Measurements from ENCODE around the gene IRAK2.

DNA sequence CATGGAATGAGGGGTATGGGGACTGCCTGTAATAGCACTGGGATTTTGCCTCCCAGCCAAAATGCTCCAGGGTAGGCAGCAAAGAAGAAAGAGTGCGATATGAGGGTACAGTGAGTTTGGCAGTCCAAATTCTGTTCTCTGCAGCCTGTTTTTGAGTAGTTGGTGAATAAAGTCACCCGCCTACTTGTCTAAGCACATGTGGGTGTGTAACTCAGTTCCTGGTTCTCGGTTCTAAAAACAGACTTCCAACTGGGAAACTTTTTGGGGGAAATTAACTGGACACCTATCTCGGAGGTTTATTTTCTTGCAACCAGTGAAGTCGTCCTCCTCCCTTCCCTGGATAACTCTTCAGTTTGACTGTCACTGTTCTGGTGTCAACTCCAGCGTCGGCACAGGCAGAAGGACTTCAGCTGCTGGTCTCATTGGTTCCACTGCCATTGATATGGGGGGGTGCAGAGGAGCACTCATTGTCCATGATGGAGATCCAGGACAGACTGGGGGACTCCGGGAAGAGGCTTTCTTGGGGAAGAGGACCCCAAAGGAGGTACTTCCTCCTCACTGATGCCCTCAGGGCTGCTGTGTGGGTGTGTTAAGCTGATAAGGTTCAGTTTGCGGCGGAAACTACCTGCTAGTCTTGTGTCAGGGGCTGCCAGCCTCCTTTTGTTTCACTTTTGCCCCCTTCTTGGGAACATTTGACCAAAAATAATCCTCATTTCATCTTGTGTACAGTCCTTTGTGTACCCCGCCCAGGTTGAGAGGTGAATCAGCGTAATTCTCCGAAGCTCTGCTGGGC is 114.9 kb downstream of the IRAK2 start:
- TF ChIP-seq, protein P1, sequence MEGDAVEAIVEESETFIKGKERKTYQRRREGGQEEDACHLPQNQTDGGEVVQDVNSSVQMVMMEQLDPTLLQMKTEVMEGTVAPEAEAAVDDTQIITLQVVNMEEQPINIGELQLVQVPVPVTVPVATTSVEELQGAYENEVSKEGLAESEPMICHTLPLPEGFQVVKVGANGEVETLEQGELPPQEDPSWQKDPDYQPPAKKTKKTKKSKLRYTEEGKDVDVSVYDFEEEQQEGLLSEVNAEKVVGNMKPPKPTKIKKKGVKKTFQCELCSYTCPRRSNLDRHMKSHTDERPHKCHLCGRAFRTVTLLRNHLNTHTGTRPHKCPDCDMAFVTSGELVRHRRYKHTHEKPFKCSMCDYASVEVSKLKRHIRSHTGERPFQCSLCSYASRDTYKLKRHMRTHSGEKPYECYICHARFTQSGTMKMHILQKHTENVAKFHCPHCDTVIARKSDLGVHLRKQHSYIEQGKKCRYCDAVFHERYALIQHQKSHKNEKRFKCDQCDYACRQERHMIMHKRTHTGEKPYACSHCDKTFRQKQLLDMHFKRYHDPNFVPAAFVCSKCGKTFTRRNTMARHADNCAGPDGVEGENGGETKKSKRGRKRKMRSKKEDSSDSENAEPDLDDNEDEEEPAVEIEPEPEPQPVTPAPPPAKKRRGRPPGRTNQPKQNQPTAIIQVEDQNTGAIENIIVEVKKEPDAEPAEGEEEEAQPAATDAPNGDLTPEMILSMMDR (IDR thresholded peaks at IDR 0.05) = no peak
- TF ChIP-seq POLR2A (IDR thresholded peaks at IDR 0.05) (no peak), POLR2AphosphoS5 (IDR thresholded peaks at IDR 0.05) (no peak)

Measured in stomach (tissue), 4 donors.